IMR-90 (cell line): Measurements from ENCODE around the gene TEPSIN. TPM values are rescaled to one million over a fixed set of nuclear protein-coding genes. Genes with fewer than 3 reads are reported as not detected.

Experiments
- ATAC-seq: fragments of 200-7000 bp; cut with Tn5 transposase; 2 replicates; pipeline ENCODE4 v1.9.1; 2020; ENCODE audit warnings: low read depth, mild to moderate bottlenecking, moderate library complexity
- BruUV-seq: library from RNA; stranded (reverse); fragments of 400-500 nt; replicated peaks from 2 replicates; lab custom pipeline; 2021; lab: Mats Ljungman, UMichigan
- CTCF ChIA-PET: fragments of 300-600 bp; formaldehyde crosslinking; extraction: SDS; loops from one replicate; lab custom pipeline; 2021; ENCODE audit warnings: antibody characterized with exemption; lab: Yijun Ruan, JAX
- POLR2A ChIA-PET: fragments of 300-600 bp; sonication (Branson Sonifier 250); formaldehyde crosslinking; loops from one replicate; lab custom pipeline; 2022; ENCODE audit warnings: antibody characterized with exemption; ENCODE audit not compliant: unreplicated experiment; lab: Charles Lee
- DNase-seq: peaks from one replicate; pipeline ENCODE4 v3.0.0; 2013
- H2AFZ ChIP-seq: replicated peaks from 2 replicates; pipeline ENCODE3; 2013; ENCODE audit warnings: low read length, mild to moderate bottlenecking; ENCODE audit not compliant: poor library complexity
- H2AK5ac ChIP-seq: 2 replicates; pipeline ENCODE4 v1.6.1; 2013; ENCODE audit warnings: low read depth, low read length, inconsistent platforms
- H2AK9ac ChIP-seq: replicated peaks from 2 replicates; pipeline ENCODE3; 2013; ENCODE audit warnings: mild to moderate bottlenecking, low read depth, low read length, moderate library complexity; ENCODE audit not compliant: poor library complexity
- H2BK120ac ChIP-seq: 2 replicates; pipeline ENCODE4 v1.6.1; 2013; ENCODE audit warnings: low read depth, low read length, inconsistent platforms
- H2BK15ac ChIP-seq: 3 replicates; pipeline ENCODE4 v1.6.1; 2013; ENCODE audit warnings: low read depth, low read length, inconsistent platforms
- H2BK20ac ChIP-seq: 2 replicates; pipeline ENCODE4 v1.6.1; 2013; ENCODE audit warnings: low read depth, mild to moderate bottlenecking, inconsistent platforms, low read length, moderate library complexity
- H2BK5ac ChIP-seq: 2 replicates; pipeline ENCODE4 v1.6.1; 2013; ENCODE audit warnings: mild to moderate bottlenecking, low read depth, low read length, inconsistent platforms; ENCODE audit not compliant: poor library complexity, severe bottlenecking
- H3K14ac ChIP-seq: replicated peaks from 2 replicates; pipeline ENCODE4 v1.6.1; 2013; ENCODE audit warnings: low read depth, low read length, inconsistent platforms
- H3K18ac ChIP-seq: 2 replicates; pipeline ENCODE4 v1.6.1; 2013; ENCODE audit warnings: low read depth, low read length, control low read depth
- H3K23ac ChIP-seq: 2 replicates; pipeline ENCODE4 v1.6.1; 2013; ENCODE audit warnings: low read depth, low read length, inconsistent platforms
- H3K27ac ChIP-seq: 2 replicates; pipeline ENCODE4 v1.5.1; 2013; ENCODE audit warnings: mild to moderate bottlenecking, control low read depth, low read length; ENCODE audit not compliant: insufficient read depth
- H3K27me3 ChIP-seq: 2 replicates; pipeline ENCODE4 v1.6.1; 2013; ENCODE audit warnings: low read length; ENCODE audit not compliant: control insufficient read depth, insufficient read depth
- H3K36me3 ChIP-seq: 2 replicates; pipeline ENCODE4 v1.6.1; 2013; ENCODE audit warnings: low read length, mixed read lengths; ENCODE audit not compliant: control insufficient read depth, insufficient read depth
- H3K4ac ChIP-seq: 2 replicates; pipeline ENCODE4 v1.6.1; 2013; ENCODE audit warnings: low read depth, low read length, inconsistent platforms
- H3K4me1 ChIP-seq: 2 replicates; pipeline ENCODE4 v1.6.1; 2013; ENCODE audit warnings: low read length, mixed read lengths; ENCODE audit not compliant: control insufficient read depth, insufficient read depth
- H3K4me2 ChIP-seq: 2 replicates; pipeline ENCODE4 v1.6.1; 2013; ENCODE audit warnings: low read depth, mild to moderate bottlenecking, control low read depth, low read length, moderate library complexity
- H3K4me3 ChIP-seq: 2 replicates; pipeline ENCODE4 v1.5.1; 2013; ENCODE audit warnings: low read depth, mild to moderate bottlenecking, control low read depth, low read length, moderate library complexity; ENCODE audit not compliant: insufficient read depth
- H3K56ac ChIP-seq: 2 replicates; pipeline ENCODE4 v1.6.1; 2013; ENCODE audit warnings: low read length, inconsistent platforms; ENCODE audit not compliant: insufficient read depth; ENCODE audit errors: extremely low read depth
- H3K79me1 ChIP-seq, 2 experiments: 2 replicates each; pipeline ENCODE4 v1.6.1; 2013; ENCODE audit warnings: low read length in 2 of 2, inconsistent platforms in 1 of 2, low read depth in 1 of 2
- H3K9ac ChIP-seq: 2 replicates; pipeline ENCODE4 v1.6.1; 2013; ENCODE audit warnings: low read depth, low read length, control low read depth
- H3K9me1 ChIP-seq: 2 replicates; pipeline ENCODE4 v1.6.1; 2013; ENCODE audit warnings: low read length, inconsistent platforms; ENCODE audit not compliant: insufficient read depth
- H3K9me3 ChIP-seq: 2 replicates; pipeline ENCODE4 v1.6.1; 2013; ENCODE audit warnings: low read length; ENCODE audit not compliant: control insufficient read depth, insufficient read depth
- H4K20me1 ChIP-seq: 2 replicates; pipeline ENCODE4 v1.6.1; 2013; ENCODE audit warnings: low read length, inconsistent platforms; ENCODE audit not compliant: insufficient read depth
- H4K5ac ChIP-seq: 2 replicates; pipeline ENCODE4 v1.6.1; 2013; ENCODE audit warnings: mild to moderate bottlenecking, low read depth, low read length, control low read depth
- H4K8ac ChIP-seq, 2 experiments: 2 replicates each; pipeline ENCODE4 v1.6.1; 2013; ENCODE audit warnings: low read depth in 2 of 2, low read length in 2 of 2, control low read depth in 1 of 2, inconsistent platforms in 1 of 2
- H4K91ac ChIP-seq: 2 replicates; pipeline ENCODE4 v1.6.1; 2013; ENCODE audit warnings: low read depth, low read length, inconsistent platforms; ENCODE audit not compliant: insufficient read depth
- CEBPB ChIP-seq: IDR thresholded peaks from 2 replicates; pipeline ENCODE4 v1.6.1; 2012; ENCODE audit warnings: low read depth, low read length, improper control_type of control experiment
- CHD1 ChIP-seq: IDR thresholded peaks from 2 replicates; pipeline ENCODE4 v1.6.1; 2012; ENCODE audit warnings: low read depth, low read length, improper control_type of control experiment
- CTCF ChIP-seq: conservative IDR thresholded peaks from 2 replicates; pipeline ENCODE4 v1.5.1; 2012; ENCODE audit warnings: mild to moderate bottlenecking, low read depth, low read length, improper control_type of control experiment
- FOS ChIP-seq: fragments of 150-350 bp; IDR thresholded peaks from 2 replicates; pipeline ENCODE4 v1.6.1; 2016; ENCODE audit warnings: low read depth, low read length
- MAFK ChIP-seq: IDR thresholded peaks from 2 replicates; pipeline ENCODE4 v1.6.1; 2012; ENCODE audit warnings: low read depth, low read length, improper control_type of control experiment
- MAZ ChIP-seq: IDR thresholded peaks from 2 replicates; pipeline ENCODE4 v1.6.1; 2012; ENCODE audit warnings: low read depth, mild to moderate bottlenecking, low read length, improper control_type of control experiment, moderate library complexity, borderline replicate concordance
- MXI1 ChIP-seq: IDR thresholded peaks from 2 replicates; pipeline ENCODE4 v1.6.1; 2012; ENCODE audit warnings: low read depth, mild to moderate bottlenecking, low read length, moderate library complexity, borderline replicate concordance
- RAD21 ChIP-seq: IDR thresholded peaks from 2 replicates; pipeline ENCODE4 v1.6.1; 2012; ENCODE audit warnings: low read length, improper control_type of control experiment
- RCOR1 ChIP-seq: IDR thresholded peaks from 2 replicates; pipeline ENCODE4 v1.6.1; 2012; ENCODE audit warnings: mild to moderate bottlenecking, low read length, improper control_type of control experiment; ENCODE audit not compliant: insufficient replicate concordance
- RFX5 ChIP-seq: IDR thresholded peaks from 2 replicates; pipeline ENCODE4 v1.8.0; 2012; ENCODE audit warnings: low read depth, mild to moderate bottlenecking, low read length, moderate library complexity
- SMC3 ChIP-seq: fragments of 150-350 bp; IDR thresholded peaks from 2 replicates; pipeline ENCODE4 v1.6.1; 2016; ENCODE audit warnings: low read depth, mild to moderate bottlenecking, antibody characterized with exemption, low read length, moderate library complexity
- USF2 ChIP-seq: fragments of 150-350 bp; IDR thresholded peaks from 2 replicates; pipeline ENCODE4 v1.6.1; 2017; ENCODE audit warnings: mild to moderate bottlenecking, antibody characterized with exemption, low read length, low read depth
- WGBS, 2 experiments: methylation state at CpG; one replicate each; pipeline versions ENCODE4 v1.1.5 to v1.1.7; 2013; ENCODE audit warnings: missing lambda C conversion rate in 2 of 2; ENCODE audit not compliant: insufficient read length in 1 of 2; ENCODE audit errors: extremely low coverage in 2 of 2; 5-methylcytosine and 5-hydroxymethylcytosine counted together
- dilution Hi-C: fragments of 300-500 bp; cut with HindIII; formaldehyde crosslinking; loops from one replicate; pipeline ENCODE4 v1.14.3; 2018; ENCODE audit warnings: low sequenced_read_pairs; ENCODE audit not compliant: unreplicated experiment
- in situ Hi-C: fragments of 300-500 bp; cut with MboI; formaldehyde crosslinking; loops from 3 replicates; pipeline ENCODE4 v1.14.3; 2019; ENCODE audit warnings: low sequenced_read_pairs, inconsistent platforms, mixed read lengths
- intact Hi-C: fragments of 100-400 bp; cut with micrococcal nuclease; formaldehyde crosslinking; loops from 2 replicates; pipeline ENCODE4 v1.10.0; 2022
- polyA plus RNA-seq, 3 experiments: library from polyadenylated mRNA; depleted of rRNA; stranded (reverse); fragments of >200 nt; gene quantifications; 2 replicates each; pipeline ENCODE4 v1.2.3, GENCODE V29; 2012; ENCODE audit warnings: low replicate concordance in 1 of 3
- total RNA-seq: library from RNA; depleted of rRNA; stranded (reverse); fragments of >200 nt; gene quantifications from 2 replicates; pipeline ENCODE4 v1.2.3, GENCODE V29; 2012

The TEPSIN gene
- total and polyA plus RNA-seq, 2 of the 4 experiments (the other 2 are of a cell fraction), result 3.2 to 28.1 TPM

- ATAC-seq, result no peak
- in situ Hi-C loops, result no loop called here
- dilution Hi-C loops, result no loop called here
These were observed 2.8 kb downstream of the TEPSIN start for GRCh38 chr17:81235822-81236740.

More at GRCh38 chr17:81235822-81236740, 2.8 kb downstream of the TEPSIN start:
- BruUV-seq, result no TSS peak
- peaks cover 17% of the 10 kb centered on the region for H3K36me3 ChIP-seq
- no peak overlapping the region for H2BK120ac ChIP-seq
- H2AK5ac ChIP-seq, result no peak overlapping the region; the same call in 1 of the 2 replicates
- H3K4ac ChIP-seq, result no peak overlapping the region
- ChIA-PET CTCF (no interaction called here), POLR2A (no interaction called here)
- no peak overlapping the region for H2BK15ac ChIP-seq
- H3K79me1 ChIP-seq, result peaks cover 30 to 66% of the 10 kb centered on the region in 2 experiments
- H4K91ac ChIP-seq, result no peak overlapping the region
- no peak overlapping the region for H3K18ac ChIP-seq
- intact Hi-C loops, result no loop called here
- peaks cover 35% of the 10 kb centered on the region for H4K20me1 ChIP-seq
- no peak overlapping the region for H2BK20ac ChIP-seq
- no peak overlapping the region for H2BK5ac ChIP-seq
- H2AK9ac ChIP-seq, result peak overlapping the region; percentile 61
- no peaks in the 10 kb centered on the region for H3K9me3 ChIP-seq
- H3K9ac ChIP-seq, result no peak overlapping the region
- no peak overlapping the region for H3K27ac ChIP-seq
- H3K4me1 ChIP-seq, result peaks cover 12% of the 10 kb centered on the region
- H4K5ac ChIP-seq, result no peak overlapping the region
- no peak overlapping the region for H4K8ac ChIP-seq
- H3K4me3 ChIP-seq, result no peak overlapping the region
- H2AFZ ChIP-seq, result no peak overlapping the region
- TF ChIP-seq RCOR1, result no peak
- no peak for TF ChIP-seq MXI1
- no peak for TF ChIP-seq RFX5
- no peak for TF ChIP-seq USF2
- no peak for TF ChIP-seq MAFK
- TF ChIP-seq CHD1, result no peak
- TF ChIP-seq CTCF, result no peak
- no peak for TF ChIP-seq CEBPB
- no peak for TF ChIP-seq FOS
- no peak for TF ChIP-seq RAD21
- TF ChIP-seq SMC3, result no peak
- no peak for TF ChIP-seq MAZ
- H3K4me2 ChIP-seq, result no peak overlapping the region
- H3K9me1 ChIP-seq, result peaks cover 8% of the 10 kb centered on the region; the same call in 1 of the 2 replicates
- H3K56ac ChIP-seq, result no peak overlapping the region
- H3K27me3 ChIP-seq, result no peaks in the 10 kb centered on the region
- 84% methylated on average over 4 of the region's 32 CpGs; no CpG with 5 or more reads in 1 of the 2 experiments for WGBS, 2 experiments
- no peak overlapping the region for H3K23ac ChIP-seq
- no peak overlapping the region for H3K14ac ChIP-seq
- no peak for DNase-seq
